ENCODE data around the gene TMEM259. TPM values are rescaled to one million over a fixed set of nuclear protein-coding genes. Genes with fewer than 3 reads are reported as not detected.
A peak's percentile ranks its signal among the peaks of the same experiment; 100 is the strongest.

TMEM259 gene
- total and polyA plus RNA-seq, 9 of the 15 experiments (the other 6 are each of a cell fraction or from before 2014, with no cell fraction given): 0.52 to 231 (median 63.6) TPM

DNA sequence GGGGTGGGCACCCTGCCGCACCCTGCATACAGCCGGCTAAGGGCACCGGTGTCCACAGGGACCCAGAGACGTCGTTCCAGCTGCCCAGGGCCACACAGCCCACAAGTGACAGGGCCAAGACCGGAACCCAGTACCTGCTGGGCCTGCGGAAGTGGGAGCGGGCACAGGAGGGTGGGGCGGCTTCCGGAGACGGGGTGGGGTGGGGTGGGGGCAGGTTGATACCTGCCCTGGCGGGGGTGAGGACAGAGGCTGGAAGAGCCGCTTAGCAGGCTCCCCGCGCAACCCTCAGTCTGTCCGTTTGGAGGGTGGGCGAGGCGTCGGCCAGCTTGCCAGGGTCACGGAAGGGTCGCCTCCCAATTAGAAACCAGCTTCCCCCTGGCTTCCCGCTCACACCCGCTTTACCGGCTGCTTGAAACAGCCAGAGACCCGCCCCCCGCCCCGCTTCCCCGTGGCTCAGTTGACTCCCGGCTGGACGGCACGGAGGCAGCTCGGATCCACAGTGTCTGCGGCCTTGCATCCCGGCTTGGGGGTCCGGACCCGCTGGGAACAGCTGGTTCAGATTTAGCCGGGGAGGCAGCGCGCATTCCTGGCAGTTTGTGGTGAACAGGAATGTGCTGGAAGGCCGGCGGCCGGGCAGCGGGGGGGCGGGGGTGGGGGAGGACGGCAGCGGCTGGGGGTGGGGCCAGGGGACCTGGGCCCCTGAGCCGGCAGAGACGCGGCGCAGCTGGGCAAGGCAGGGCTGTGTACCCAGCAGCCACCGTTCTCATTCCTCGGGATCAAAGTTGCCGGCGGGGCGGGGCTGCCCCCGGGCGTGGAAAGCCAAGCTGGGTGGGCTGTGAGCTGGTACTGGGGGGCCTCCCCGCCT is 7.4 kb upstream of the TMEM259 start (continued):
- no peak for TF ChIP-seq ILF3 (IDR thresholded peaks at IDR 0.05; ENCODE audit: borderline replicate concordance)
- TF ChIP-seq TCFL5 (CRISPR knock-in tag; conservative IDR thresholded peaks at IDR 0.05): no peak
- no peak for TF ChIP-seq ZNF197 (CRISPR knock-in tag; IDR thresholded peaks at IDR 0.05; ENCODE audit: low read depth)
- TF ChIP-seq BACH1 (tag; IDR thresholded peaks at IDR 0.05): no peak
- peak; percentile 44 to 80; a peak in 3 of 4 replicates for TF ChIP-seq TEAD1 (CRISPR knock-in tag; IDR thresholded peaks at IDR 0.05)
- TF ChIP-seq NR2C2 (CRISPR knock-in tag; IDR thresholded peaks at IDR 0.05): no peak
- 0 out of 2 replicates have a peak, but pooled peaks have one; percentile 23 for TF ChIP-seq NR2C2 (tag; IDR thresholded peaks at IDR 0.05)
- no peak for TF ChIP-seq TRIM24 (IDR thresholded peaks at IDR 0.05)
- TF ChIP-seq, protein P1, sequence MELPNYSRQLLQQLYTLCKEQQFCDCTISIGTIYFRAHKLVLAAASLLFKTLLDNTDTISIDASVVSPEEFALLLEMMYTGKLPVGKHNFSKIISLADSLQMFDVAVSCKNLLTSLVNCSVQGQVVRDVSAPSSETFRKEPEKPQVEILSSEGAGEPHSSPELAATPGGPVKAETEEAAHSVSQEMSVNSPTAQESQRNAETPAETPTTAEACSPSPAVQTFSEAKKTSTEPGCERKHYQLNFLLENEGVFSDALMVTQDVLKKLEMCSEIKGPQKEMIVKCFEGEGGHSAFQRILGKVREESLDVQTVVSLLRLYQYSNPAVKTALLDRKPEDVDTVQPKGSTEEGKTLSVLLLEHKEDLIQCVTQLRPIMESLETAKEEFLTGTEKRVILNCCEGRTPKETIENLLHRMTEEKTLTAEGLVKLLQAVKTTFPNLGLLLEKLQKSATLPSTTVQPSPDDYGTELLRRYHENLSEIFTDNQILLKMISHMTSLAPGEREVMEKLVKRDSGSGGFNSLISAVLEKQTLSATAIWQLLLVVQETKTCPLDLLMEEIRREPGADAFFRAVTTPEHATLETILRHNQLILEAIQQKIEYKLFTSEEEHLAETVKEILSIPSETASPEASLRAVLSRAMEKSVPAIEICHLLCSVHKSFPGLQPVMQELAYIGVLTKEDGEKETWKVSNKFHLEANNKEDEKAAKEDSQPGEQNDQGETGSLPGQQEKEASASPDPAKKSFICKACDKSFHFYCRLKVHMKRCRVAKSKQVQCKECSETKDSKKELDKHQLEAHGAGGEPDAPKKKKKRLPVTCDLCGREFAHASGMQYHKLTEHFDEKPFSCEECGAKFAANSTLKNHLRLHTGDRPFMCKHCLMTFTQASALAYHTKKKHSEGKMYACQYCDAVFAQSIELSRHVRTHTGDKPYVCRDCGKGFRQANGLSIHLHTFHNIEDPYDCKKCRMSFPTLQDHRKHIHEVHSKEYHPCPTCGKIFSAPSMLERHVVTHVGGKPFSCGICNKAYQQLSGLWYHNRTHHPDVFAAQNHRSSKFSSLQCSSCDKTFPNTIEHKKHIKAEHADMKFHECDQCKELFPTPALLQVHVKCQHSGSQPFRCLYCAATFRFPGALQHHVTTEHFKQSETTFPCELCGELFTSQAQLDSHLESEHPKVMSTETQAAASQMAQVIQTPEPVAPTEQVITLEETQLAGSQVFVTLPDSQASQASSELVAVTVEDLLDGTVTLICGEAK (IDR thresholded peaks at IDR 0.05): peak; percentile 84
- TF ChIP-seq, protein P1 (CRISPR knock-in tag; IDR thresholded peaks at IDR 0.05): no peak
- TF ChIP-seq SMAD1 (IDR thresholded peaks at IDR 0.05; ENCODE audit: low read depth, low read length, partially characterized antibody): no peak
- TF ChIP-seq XRCC4 (IDR thresholded peaks at IDR 0.05; ENCODE audit: extremely low read depth, insufficient read depth, insufficient read length): no peak
- no peak for TF ChIP-seq IFI16 (CRISPR knock-in tag; IDR thresholded peaks at IDR 0.05)
- peak; percentile 49; the same call in 1 of the 2 replicates for TF ChIP-seq SPI1 (IDR thresholded peaks at IDR 0.05; ENCODE audit: borderline replicate concordance, low read depth, low read length)
- TF ChIP-seq, protein P2, sequence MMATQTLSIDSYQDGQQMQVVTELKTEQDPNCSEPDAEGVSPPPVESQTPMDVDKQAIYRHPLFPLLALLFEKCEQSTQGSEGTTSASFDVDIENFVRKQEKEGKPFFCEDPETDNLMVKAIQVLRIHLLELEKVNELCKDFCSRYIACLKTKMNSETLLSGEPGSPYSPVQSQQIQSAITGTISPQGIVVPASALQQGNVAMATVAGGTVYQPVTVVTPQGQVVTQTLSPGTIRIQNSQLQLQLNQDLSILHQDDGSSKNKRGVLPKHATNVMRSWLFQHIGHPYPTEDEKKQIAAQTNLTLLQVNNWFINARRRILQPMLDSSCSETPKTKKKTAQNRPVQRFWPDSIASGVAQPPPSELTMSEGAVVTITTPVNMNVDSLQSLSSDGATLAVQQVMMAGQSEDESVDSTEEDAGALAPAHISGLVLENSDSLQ (IDR thresholded peaks at IDR 0.05): 0 out of 2 replicates have a peak, but pooled peaks have one; percentile 32
- TF ChIP-seq PTTG1 (tag; IDR thresholded peaks at IDR 0.05; ENCODE audit: low read depth): no peak
- peak; percentile 93 for TF ChIP-seq GABPA (tag; conservative IDR thresholded peaks at IDR 0.05; ENCODE audit: low read depth)
- TF ChIP-seq GABPB1 (CRISPR knock-in tag; IDR thresholded peaks at IDR 0.05): no peak; the same call in 1 of the 2 replicates
- TF ChIP-seq SREBF2 (CRISPR knock-in tag; IDR thresholded peaks at IDR 0.05): no peak
